GM19193 (cell line): ENCODE measurements around the gene ERCC3.

Experiments used
- POLR2A ChIP-seq: IDR thresholded peaks from 4 replicates; pipeline ENCODE4 v1.6.1; 2011; ENCODE audit not compliant: insufficient read depth, insufficient read length; ENCODE audit errors: extremely low read depth

Gene ERCC3

DNA sequence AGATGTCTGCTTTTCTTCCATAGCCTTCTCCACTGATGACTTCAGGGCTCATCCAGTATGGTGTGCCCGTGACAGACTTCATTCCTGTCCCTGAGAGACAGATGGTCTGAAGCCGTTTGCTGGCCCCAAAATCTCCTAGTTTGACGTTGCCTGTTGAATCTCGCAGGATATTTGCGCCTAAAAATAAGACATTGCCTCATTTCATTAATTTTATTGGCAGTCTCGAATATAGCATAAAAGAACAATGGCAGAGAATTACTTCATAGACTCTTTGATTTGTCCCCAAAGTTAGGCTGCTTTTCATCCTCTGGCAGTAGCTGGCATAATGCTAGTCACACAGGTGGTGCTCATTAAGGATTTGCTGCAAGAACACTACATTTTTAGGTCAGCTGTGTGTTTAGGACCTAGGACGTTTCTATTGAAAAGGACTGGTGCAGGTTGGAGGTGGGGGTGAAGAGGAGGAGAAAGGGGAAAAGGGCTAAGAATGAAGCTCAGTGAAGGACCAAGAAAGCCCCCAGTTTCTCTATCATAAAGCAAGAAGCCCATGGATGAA lies 14.7 kb upstream of the ERCC3 start:
- no peak for TF ChIP-seq POLR2A

DNA sequence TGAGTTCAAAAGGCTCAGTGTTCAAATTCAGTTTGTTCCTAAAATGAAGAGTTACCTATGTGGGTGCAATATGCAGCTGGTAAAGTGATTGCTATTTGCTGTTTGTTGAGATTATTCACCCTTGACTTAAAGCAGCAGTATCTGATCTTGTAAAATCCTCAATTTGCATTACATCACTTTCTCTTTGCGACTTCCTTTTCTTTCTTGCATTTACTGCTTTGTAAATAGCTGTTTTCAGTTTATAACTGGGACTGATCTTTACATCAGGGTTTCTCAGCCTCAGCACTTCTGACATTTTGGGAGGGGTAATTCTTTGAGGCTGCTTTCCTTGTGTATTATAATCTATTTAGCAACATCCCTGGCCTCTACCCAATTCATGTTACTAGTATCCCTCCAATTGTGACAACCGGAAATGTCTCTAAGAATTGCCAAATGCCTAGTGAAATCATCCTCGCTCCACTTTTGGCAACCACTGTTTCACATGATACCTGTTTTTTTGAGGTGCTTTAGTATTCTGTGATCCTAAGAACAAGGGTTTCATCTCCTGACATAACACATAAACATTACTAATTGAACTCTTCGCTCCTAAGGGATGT lies 12.1 kb upstream of the ERCC3 start:
- TF ChIP-seq POLR2A, result no peak

DNA sequence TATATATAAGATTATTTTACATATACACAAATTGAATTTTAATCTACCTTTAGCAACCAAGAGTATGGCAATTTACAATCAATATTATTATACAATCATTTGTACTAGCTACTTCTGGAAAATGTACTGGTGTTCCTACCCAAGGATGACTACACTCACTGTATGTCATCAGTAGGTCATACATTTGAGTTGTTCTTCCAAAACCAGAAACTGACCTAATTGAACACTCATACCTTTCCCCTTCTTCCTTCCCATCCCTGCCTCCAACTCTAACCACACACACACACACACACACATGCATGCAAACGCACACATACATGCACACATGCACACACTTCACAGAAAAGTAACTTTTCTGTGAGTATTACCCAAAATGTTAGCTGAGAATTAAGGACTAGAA lies 8.2 kb upstream of the ERCC3 start:
- no peak for TF ChIP-seq POLR2A

DNA sequence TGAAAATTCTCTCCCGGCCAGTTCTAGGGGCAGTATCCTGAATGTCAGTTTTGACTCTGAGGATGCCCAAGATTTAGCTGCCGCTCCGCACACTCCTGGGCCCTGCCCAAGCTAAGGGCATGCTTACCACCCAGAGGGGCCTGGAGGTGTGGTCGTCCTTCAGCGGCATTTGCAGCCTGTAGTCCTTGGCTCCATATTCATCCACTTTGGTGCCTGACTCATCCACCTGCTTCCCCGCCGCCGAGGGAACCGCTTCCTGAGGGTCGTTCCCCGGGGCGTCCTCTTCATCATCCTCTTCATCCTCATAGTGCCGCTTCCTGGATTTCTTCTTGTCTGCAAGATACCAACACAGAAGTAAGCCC lies 577 bp downstream of the ERCC3 start:
- no peak for TF ChIP-seq POLR2A

DNA sequence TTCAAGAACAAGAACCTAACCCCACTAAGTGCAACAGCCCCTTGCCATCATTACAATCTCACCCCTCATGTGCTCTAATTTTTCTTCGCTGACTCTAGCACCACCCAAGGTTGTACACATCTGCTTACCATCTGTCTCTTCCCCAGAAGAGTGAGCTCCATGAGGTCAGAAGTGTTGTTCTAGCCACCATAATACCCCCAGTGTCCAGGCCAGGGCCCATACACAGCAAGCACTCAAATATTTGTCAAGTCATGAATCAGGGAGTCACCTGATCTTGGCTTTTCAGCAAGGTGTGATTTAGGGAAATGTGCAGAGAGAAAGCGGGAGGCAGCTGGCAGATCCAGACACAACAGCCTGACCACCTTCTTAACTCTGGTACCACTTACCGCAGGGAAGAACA lies 5.7 kb downstream of the ERCC3 start:
- TF ChIP-seq POLR2A, result no peak

DNA sequence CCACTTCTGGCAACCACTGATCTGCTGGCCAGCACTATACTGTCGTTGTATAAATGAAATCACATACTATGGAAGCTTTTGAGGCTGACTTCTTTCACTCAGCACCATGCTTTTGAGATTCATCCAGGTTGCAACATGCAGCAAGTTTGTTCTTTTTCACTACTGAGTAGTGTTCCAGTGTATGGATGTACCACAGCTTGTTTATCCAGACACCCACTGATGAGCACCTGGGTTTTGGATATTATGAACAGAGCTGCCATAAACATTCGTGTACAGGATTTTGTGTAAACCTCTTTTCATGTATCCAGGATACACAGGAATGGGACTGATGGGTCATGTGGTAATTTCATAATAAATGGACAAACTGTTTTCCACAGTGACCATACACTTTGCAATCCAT lies 10.7 kb downstream of the ERCC3 start:
- no peak for TF ChIP-seq POLR2A

DNA sequence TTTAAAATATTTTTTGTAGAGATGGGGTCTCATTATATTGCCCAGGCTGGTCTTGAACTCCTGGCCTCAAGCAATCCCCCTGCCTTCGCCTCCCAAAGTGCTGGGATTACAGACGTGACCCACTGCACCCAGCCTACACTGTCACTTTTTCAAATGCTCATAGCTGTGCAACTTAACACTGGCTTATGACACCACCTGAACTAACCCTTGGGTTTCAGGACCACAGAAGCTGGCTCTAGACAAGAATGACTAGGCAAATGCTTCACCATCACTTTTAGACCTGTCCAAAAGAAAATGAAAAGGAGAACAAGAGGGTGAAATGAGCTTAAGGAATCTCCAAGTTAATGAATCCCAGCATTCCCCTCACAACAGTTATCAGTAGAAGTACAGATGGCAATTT lies 13.3 kb downstream of the ERCC3 start:
- no peak for TF ChIP-seq POLR2A

DNA sequence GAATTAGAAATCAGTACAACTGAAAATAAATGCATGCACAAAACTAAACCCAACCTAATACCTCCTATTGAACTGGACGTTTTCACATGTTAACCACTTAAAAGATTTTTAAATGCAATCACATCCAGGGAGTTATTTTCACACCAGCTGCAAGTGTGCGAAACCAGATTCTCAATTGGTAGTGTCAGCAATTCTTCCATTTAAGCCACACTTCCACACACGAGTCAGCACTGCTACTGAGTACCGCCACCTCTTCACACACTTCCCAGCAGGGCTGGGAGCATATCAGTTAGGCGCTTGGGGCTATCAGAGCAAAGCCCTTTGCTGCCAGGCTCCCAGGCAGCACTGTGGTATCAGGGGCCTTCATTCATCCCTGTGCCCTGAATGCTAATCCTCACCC lies 14.2 kb downstream of the ERCC3 start:
- no peak for TF ChIP-seq POLR2A

DNA sequence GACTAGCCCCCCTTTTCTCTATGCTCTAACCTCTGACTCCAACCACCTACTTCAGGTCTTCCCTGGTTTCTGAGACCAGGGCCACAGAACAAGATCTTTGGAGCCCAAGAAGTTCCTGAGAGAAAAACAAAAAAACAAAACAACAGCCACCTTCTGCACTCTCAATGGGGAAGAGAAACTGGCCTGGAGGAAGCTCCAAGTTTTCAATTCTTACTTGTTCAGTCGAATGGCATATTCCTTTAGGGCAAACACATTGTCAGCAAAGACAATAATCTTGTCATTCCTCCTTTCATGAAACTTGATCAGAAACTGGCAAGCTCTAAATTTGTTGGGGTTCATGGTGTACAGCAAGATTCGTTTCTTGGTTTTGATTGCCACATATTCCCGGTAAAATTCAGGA lies 15.0 kb downstream of the ERCC3 start:
- TF ChIP-seq POLR2A, result no peak

DNA sequence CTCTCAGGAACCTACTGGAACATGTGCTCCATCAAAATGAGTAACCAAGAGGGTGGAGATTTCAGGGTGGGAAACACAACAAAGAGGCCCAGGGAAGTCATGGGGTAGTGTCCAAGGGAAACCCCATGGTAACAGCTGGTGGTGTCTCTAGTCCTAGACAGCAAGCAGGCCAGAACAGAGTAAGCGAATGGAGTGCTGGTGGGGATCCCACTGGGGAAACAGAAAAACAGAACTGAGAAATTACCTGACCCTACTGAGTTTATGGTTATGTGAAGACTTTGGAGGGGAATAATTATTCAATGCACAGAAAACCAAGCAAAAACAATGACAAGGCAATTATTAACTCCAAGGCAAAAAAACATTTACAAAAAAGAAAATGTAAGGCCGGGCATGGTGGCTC lies 16.9 kb downstream of the ERCC3 start:
- no peak for TF ChIP-seq POLR2A

DNA sequence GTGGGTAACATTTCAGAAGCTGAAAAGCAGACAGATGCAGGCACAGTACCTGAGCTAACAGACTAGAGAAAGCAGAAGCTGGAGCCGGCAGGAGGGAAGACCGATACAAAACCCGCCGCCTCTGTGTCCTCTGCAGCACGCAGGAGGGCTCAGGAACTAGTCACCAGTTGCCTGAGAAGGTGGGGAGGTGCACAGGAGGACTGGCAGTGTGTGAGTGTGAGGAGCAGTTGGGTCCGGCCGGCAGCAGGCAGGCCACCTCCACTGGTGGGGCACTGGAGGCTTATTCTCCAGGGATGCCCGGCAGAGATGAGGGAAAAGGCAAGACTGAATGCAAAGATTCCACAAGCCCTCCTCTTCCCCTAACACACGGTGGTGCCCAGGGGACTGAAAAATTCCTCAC lies 18.2 kb downstream of the ERCC3 start:
- no peak for TF ChIP-seq POLR2A

DNA sequence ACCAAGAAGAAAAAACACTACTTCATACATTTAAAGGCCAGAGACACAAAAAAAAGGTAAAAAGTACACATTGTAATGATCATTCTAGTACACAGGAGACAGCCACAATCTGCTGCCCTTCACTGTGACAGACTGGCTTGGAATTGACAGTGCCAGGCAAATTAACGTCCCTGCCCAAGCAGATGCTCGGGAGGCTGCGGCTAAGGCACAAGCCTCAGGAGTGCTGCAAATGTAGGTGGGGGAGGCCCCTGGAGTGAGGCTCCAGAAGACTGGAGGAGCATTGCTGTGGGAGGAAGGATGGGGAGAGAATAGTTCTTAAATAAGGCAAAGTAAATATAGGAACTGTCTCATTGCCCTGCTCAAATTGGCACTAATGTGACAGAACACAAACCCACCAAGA lies 18.6 kb downstream of the ERCC3 start:
- TF ChIP-seq POLR2A, result no peak

DNA sequence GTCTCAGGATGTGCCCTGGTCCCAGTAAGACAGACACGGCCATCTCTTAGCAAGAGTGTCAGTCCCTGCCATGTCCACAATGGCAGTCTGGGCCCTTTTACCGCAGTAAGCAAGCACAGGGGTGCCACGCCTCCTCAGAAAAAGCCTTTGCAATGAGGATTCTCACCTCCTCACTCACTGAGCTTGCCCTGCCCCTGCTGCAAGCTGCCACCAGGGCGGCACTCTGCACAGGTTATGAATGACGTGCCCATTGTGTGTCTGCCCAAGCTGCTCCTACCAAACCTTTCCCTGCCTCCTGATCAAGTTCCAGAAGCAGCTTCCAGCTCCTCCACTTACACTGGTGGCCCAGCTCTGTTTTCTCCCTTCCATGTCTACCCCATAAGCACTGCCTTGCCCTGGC lies 23.3 kb downstream of the ERCC3 start:
- TF ChIP-seq POLR2A, result no peak

DNA sequence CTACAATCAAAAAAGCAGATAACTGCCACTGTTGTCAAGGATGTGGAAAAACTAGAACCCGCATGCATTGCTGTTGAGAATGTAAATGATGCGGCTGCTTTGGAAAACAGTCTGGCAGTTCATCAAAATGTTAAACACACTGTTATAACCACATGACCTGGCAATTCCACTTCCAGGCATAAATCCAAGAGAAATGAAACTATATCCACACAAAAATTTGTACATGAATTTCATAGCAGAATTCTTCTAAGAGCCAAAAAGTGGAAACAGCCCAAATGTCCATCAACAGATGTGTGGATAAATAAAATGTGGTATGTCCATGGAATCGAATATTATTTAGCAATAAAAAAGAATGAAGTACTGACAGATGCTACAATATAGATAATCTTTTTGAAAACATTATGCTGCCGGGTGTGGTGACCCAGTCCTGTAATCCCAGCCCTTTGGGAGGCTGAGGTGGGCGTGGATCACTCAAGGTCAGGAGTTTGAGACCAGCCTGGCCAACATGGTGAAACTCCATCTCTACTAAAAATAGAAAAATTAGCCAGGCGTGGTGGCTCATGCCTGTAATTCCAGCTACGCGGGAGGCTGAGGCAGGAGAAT lies 32.0 kb downstream of the ERCC3 start:
- no peak for TF ChIP-seq POLR2A

DNA sequence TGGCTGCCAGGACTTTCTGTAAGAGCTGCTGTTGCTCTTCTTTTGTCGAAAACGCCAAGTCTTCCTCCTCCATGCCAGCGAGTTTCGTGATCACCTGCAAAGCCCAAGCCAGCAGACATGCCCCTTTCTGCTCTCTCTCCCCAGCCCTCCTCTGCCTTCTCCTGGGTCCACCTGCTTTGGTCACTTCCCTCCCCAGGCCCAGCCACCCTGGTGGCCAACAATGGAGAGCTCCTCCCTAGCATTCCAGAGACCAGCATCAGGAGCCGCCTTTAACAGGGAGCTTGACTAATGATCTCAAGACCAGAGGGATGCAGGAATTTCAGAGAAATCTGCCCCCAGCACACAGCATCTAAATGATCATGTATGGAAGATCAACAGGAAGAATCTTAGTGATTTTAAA lies 34.6 kb downstream of the ERCC3 start:
- TF ChIP-seq POLR2A, result no peak

DNA sequence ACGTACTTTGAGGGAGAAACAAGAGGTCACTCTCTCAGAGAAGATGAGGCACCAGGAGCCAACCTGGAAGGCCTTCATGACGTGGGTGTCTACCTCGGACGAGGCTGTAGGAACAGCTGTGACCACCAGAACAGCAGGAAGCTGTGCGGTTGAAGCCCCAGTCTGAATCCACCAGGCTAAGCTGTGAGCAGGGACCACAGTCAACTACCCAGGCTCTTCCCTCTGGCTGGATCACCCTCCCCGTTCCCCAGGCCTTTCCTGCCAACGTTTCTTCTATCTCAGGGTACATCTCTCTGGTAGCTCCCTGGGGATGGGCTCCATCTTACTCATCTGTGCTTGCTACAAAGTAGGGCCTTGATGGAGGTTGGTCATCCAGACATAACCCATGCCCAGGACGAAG lies 37.1 kb downstream of the ERCC3 start:
- no peak for TF ChIP-seq POLR2A

DNA sequence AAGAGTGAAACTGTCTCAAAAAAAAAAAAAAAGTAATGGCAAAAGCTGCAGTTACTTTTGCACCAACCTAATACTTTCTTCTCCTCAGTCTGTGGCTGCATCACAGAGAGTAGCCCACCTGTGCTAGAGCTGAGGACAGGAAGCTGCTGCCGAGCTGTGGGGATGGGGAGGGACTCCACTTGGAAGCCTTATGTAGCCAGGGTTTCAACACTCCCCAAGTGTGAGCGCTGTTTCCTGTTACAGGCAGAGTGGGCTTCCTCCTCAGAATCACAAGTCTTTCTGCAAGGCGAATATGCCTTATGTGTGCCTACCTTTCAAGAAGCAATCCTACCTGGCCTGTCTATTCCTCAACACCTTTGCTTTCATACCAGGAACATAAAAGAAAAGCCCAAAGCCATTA lies 37.6 kb downstream of the ERCC3 start:
- no peak for TF ChIP-seq POLR2A
